ENCODE data around the gene HDAC9.
A peak's percentile ranks its signal among the peaks of the same experiment; 100 is the strongest.

HDAC9 gene

DNA sequence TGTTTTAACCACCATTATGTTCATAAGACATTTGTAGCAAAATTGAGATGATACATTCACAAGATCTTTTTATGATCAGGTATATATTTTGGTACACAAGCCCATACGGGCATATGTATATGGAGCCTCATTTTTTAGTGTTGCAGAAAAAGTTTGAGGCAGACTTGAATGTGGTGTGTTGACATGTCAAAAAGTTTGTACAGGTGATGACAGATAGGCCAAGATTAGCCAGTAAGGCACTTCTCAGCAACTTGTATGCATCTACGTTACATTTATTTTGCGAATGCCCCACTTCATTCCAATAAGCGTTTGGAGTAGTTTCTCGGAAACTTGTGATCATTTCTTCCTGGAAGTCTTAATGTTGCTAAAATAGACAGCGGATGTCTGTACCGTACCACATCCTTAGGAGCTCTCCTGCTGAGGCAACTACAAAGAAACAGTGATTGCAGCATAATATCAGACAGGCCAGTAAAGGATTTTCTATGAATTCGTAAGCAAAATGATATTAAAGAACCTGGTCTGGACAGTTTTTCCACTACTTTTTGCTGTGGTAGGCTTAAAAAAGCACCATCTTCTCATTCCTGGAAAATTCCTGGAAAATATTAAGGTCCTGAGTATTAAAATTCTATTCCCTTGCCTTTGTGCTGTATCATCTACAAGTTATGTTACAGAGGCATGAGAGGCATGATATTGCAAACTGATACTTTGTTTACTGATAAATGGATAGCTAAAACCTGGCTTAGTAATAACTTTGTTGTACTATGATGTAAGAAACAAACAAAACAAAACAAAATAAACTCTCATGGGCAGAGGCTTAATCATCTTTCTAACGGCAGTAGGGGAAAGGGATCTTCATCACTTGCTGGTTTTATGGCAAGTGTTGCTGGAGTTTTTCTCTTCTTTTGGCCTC is 153.6 kb downstream of the HDAC9 start:
- no peak for FAIRE-seq

DNA sequence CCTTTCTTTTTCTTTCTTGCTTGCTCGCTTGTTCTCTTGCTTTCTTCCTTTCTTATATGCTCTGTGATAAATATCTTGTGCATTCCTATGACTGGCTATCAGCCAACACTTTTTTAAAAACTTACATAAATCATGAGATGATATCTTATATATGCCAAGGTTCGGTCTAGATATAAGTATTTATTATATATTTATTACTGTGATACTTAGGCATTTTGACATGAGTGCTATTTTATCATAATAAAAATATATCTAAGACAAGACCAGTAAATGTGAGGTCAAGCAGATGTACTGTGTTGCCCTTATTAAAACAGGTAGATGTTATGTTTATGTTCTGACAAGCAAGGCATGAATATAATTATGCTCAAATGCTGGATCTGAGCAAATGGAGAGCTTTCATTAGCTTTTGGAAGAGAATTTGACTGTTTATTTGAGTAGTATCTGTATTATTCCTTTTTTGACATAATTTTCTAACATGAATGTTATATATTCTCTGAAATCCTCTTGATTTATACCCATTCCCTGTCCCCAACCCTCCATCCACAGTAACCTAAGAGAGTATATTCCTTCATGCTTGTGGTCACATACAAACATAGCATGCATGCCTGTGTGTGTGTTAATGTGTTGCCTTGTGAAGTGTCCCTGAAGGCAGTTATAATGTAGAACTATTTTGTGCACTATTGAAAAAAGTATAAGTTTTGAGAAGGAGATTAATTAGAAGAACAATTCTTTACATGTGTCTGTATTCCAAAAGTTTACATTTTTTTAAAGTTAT is 158.0 kb downstream of the HDAC9 start:
- no peak for FAIRE-seq

More for the DNA sequence above, 153.6 kb downstream of the HDAC9 start:
- DNase-seq (ENCODE audit: insufficient read length, low spot score): no peak

DNA sequence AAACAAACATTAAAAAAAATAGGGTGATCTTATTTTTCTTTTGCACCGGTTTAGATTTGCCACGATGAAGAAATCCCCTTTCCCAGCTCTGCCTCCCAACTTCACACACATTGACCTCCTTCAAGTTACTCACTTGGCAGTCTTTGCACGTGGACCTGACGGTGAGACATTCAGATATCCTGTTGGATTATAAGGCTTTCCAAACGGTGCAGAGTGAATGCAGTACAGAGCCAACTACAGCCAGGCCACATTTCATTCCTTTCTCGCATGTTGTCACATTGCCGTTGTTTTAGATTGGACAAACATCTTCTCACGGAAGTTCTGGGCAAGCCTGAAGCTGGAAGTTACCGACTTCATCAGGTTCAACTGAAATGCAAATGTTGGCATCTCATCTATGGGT is 159.2 kb downstream of the HDAC9 start:
- FAIRE-seq: peak; percentile 16
- no peak for DNase-seq (ENCODE audit: insufficient read length, low spot score)

More for the DNA sequence above, 158.0 kb downstream of the HDAC9 start:
- DNase-seq (ENCODE audit: insufficient read length, low spot score): no peak

DNA sequence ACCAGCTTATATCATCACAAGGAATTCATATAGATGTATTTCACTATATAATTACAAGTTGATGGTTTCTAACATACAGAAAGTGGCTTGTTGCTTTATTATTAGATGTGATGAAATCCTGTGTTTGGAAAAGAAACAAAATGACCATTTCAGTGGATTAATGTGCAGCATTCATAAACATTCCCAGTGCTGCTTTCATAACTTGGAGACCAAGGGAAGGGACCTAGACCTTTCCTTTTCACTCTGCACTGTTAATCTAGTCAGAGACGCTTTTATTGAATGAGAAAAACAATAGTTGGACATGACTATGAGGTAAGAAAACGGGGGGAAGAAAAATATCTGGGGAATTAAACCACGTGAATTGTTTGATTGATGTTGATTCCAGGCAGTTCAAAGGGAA is 160.0 kb downstream of the HDAC9 start:
- FAIRE-seq: no peak
- DNase-seq (ENCODE audit: insufficient read length, low spot score): peak; percentile 1

DNA sequence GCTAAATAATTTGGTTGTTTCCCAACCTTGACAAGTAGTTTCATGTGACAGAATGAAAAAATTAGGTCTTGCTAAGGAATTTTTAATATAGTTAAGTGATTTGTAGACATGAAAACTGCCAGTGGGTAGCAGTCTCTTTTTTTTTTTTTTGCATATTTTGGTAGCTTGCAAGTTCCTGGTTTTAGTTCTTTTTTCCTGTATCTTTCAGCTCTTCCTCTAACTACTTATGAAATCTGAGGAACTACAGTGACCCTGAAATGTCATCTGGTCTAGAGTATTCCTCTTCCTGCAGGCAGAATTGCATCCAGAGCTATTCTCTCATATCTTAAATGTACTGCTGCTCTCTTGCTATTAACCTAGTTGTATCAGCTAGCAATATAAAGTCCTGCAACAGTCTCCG is 160.4 kb downstream of the HDAC9 start:
- FAIRE-seq (no peak), DNase-seq (ENCODE audit: insufficient read length, low spot score) (no peak)

DNA sequence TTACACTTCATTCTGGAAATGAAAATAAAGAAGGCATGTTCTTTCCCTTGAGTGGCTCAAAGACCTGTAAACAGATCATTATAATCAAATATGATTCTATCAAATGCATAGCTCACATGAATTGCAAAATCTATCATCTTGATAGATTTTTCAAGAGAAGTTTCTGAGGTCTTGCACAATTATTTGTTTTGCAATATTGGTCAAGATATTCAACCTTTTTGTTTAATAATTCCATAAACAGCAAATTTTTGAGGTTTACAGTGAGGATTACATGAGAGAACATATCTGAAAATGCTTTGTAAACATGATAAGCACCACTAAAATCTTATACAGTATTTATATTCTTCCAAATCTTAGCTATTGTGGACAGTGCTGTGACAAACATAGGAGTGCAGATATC is 160.8 kb downstream of the HDAC9 start:
- FAIRE-seq: no peak

DNA sequence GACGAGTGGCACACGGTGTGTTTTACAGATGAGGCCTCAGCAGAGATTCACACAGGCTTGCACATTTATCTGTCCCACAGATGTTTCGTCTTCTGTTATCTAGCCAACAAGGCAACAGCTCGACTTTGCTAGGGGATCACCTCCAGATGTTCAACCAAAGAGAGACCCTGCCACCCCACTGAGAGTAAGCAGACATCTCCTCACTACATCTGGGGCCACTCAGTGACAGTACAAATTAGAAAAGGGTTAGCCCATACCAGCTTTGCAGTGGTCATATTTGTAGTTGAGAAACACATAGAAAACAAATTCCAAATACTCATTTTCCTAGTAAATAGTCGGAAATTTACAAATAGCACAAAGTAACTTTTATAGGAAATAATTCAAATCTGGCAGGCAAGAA is 164.2 kb downstream of the HDAC9 start:
- DNase-seq (ENCODE audit: insufficient read length, low spot score): no peak

More for the DNA sequence above, 160.8 kb downstream of the HDAC9 start:
- DNase-seq (ENCODE audit: insufficient read length, low spot score): no peak

DNA sequence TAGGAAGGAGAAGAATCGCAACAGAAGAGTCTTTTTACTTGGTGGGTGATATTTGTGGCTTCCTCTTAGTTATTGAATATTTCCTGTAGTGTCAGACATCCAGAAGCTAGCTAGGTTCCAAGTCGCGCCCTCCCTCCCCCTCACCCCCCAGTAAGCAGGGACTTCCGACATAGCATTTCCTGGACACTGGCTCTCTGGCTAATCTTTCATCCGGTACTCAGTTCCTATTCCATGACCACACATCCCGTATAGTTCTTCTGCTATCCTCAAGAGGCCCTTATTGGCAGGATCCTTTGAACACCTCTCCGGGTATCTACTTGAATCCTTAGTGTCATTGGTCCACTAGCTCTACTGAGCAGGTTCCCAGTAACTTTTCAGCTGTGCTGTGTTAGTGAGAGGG is 167.8 kb downstream of the HDAC9 start:
- FAIRE-seq (no peak), DNase-seq (ENCODE audit: insufficient read length, low spot score) (no peak)

More for the DNA sequence above, 164.2 kb downstream of the HDAC9 start:
- FAIRE-seq: no peak

DNA sequence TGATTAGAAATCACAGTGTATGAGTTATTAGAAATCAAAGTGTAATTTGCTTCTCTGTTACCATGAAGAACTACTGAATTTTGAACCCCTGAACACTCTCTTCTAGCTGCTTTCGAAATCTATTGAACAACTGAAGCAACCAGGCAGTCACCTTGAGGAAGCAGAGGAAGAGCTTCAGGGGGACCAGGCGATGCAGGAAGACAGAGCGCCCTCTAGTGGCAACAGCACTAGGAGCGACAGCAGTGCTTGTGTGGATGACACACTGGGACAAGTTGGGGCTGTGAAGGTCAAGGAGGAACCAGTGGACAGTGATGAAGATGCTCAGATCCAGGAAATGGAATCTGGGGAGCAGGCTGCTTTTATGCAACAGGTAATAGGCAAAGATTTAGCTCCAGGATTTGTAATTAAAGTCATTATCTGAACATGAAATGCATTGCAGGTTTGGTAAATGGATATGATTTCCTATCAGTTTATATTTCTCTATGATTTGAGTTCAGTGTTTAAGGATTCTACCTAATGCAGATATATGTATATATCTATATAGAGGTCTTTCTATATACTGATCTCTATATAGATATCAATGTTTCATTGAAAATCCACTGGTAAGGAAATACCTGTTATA is 170.7 kb downstream of the HDAC9 start:
- peak; percentile 43 for DNase-seq (ENCODE audit: insufficient read length, low spot score)
- FAIRE-seq: no peak

DNA sequence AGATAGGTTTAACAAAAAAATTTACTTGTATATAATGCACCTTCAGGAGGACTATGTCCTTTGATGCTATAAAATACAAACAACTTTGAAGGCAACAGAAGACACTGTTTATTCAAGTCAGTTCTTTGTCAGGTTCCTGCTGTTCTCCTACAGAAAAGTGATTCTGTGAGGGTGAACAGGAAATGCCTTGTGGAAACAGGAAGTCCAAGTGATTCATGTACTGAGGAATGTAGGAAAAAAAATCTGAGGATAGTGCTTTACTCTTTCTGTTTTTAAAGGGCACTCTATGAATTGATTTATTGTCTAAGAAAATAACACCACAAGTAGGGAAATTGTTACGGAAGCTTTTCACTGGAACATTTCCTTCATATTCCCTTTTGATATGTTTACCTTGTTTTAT is 171.9 kb downstream of the HDAC9 start:
- DNase-seq (ENCODE audit: insufficient read length, low spot score) (peak; percentile 45), FAIRE-seq (no peak)

DNA sequence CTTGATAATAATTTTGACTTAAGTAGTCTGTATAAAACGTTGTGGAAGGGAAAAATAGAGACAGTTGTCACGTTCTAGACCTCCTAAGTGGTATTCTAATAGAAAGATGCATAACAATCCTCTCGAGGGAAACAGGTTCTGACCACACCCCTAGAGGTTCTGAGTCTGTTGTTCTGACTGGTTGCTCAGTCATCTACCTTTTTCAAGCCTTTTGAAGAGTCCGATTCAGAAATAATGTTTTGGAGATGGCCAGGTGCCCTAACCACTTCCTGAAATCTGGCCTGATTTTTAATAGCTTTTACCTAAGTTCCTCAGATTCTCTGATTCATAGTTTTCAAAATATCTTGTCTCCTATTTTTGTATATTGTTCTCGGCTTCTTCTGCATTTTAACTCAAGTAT is 175.6 kb downstream of the HDAC9 start:
- DNase-seq (ENCODE audit: insufficient read length, low spot score) (no peak), FAIRE-seq (no peak)

DNA sequence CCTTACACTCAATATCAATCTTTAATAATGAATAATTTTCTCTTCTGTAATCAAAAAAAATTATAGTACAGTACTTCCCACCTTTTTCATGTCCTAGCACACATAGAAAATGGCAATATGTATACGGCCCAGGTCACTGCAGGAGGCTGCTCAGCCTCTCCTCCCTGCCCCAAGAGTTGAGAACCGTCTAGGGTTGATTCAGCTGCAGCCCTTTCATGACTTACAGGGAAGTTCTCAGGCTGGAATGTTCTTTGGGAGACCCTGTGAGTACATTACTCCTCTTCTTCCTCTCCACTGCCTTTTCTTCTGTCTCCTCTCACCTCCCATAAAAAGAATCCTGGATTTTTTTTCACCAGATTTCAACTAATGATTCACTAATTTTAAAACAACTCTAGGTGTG is 180.0 kb downstream of the HDAC9 start:
- no peak for DNase-seq (ENCODE audit: insufficient read length, low spot score)
- no peak for FAIRE-seq

DNA sequence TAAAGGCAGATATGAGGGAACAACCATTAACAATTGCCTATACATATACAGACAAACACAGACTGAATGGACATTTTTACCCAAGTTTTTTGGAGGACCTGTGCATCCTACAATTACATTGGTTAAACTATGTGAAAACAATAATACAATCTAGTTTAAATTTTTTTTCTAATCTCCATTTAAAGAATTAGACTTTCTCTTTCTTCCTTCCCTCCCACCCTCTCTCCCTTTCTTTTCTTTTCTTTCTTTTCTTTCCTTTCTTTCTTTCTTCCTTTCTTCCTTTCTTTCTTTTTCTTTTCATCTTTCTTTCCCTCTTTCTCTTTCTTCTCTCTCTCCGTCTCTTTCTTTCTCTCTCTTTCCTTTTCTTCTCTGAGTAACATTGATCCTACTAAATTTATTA is 183.7 kb downstream of the HDAC9 start:
- FAIRE-seq (no peak), DNase-seq (ENCODE audit: insufficient read length, low spot score) (no peak)

DNA sequence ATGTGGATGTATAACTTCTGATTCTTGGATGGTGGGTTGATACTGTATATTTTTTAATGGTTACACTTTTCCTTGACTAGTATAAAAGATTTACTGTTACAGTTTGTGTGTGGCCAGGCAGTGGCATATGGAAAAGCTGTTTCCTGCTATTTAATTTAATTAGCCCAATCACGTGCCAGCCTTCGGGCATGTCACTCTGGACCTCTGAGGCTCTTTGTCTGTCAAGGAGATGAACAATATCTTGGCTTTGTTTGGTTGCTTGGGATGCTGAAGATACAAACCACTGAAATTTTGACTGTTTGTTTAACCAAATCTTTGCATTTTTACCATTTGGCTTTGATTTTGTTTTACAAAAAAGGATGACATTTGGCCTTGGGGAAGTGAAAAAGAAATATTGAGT is 185.0 kb downstream of the HDAC9 start:
- peak; percentile 13 for FAIRE-seq
- DNase-seq (ENCODE audit: insufficient read length, low spot score): no peak

DNA sequence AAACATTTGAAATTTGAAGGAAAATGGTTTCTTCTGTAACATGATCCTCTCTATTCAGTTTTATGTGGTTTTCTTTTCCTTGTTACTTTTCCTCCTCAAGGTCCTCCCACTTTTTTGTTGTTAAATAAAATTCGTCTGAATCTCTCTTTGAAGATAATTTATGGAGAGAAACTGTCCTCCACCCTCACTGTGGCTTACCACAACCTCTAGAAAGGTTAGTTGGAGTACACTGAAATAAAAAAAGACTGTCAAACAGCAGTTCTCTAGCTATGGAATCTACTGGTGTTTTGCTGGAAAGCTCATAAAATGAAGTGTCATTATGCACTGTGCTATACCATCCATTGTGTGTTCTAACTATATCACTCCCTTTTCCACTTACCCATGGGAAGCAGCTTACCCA is 189.4 kb downstream of the HDAC9 start:
- DNase-seq (ENCODE audit: insufficient read length, low spot score): no peak
- no peak for FAIRE-seq

DNA sequence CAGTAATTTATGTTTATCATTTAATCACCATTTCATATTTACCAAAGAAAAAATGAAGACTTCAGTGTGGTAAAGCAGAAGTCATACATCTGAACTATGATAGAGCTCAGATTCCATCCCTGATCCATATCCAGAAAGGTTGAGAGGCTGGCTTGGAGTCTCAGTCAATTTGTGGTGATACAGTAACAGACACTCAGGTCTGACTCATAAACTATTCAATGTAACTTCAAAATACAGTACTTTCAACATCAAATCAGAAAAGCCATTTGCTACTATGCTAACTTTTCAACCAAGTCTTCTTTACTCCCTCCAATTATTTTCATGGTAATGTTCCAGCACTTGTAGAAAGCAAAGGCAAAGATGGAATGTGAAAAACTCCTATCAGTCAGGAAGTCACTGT is 190.4 kb downstream of the HDAC9 start:
- no peak for DNase-seq (ENCODE audit: insufficient read length, low spot score)
- no peak for FAIRE-seq

DNA sequence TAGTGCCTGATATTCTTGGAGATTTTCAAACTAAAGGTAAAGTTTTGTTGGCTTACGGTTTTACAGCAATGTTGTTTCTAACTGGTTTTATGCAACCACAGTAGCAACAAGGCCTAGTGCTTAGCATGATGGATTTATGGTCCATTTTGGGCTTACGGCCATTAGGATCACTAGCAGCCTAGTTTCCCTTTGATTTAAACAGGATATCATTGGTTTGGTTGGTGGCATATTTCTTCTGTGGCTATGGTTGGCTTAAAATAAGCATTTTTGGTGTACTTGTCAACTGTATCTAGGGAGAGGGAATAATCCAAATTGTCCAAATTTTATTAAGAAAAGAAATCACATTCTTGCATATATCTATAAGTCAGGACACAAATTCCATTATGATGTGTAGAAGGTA is 194.0 kb downstream of the HDAC9 start:
- FAIRE-seq (no peak), DNase-seq (ENCODE audit: insufficient read length, low spot score) (no peak)

DNA sequence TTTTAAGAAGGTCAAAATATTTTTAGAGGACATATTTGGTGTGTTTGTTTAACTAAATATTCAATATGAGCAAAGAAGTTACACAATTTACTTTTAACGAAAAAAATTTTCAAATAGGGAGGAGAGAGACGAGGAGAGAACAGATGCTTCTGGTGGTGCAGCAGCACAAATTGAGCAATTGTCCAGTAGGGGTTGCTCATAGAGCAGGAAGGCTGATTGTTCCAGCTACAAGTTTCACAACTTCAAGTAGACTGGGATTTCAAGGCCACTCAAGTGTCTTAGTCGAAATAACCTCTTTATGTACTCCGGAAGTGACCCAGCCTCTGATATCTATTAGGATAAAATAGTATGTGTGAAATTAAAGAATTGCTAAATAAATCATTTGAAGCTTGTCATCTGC is 197.9 kb downstream of the HDAC9 start:
- FAIRE-seq (no peak), DNase-seq (ENCODE audit: insufficient read length, low spot score) (peak; percentile 32)

DNA sequence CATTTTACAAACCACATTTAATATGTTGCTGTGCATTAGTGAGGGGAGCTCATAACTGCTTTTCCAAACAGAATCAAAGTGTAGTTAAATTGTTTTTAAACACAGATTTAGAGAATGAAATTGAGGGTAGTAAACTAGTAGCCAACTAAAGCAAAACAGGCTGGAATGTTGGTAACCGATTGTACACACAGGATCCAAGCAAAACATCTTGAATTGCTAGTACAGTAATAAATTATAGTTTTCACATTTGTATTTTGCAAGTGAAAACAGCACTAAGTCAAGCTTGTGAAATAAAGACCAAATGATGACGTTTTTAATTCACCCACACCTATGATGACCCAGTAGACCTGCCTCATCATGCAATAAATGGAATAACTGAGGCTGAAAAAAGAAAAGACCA is 198.3 kb downstream of the HDAC9 start:
- FAIRE-seq: no peak
- no peak for DNase-seq (ENCODE audit: insufficient read length, low spot score)

DNA sequence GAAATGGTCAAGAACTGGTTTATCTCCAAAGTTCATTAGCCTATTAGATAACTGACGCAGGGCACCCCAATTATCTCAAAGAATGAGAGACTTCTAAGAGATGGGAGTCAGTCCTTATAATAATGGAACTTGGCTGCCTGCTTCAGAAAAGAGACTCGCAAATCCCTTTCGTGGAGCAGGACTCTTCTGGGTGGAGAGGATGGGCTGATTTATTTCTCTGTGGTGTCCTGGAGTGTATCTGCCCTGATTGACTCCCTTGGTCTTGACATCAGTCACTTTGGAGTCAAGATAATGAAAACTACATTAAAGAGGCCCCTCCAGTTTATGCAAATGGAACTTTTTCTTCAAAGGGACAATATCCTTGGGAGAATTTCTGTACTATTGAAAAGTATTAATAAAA is 198.9 kb downstream of the HDAC9 start:
- FAIRE-seq (no peak), DNase-seq (ENCODE audit: insufficient read length, low spot score) (no peak)

DNA sequence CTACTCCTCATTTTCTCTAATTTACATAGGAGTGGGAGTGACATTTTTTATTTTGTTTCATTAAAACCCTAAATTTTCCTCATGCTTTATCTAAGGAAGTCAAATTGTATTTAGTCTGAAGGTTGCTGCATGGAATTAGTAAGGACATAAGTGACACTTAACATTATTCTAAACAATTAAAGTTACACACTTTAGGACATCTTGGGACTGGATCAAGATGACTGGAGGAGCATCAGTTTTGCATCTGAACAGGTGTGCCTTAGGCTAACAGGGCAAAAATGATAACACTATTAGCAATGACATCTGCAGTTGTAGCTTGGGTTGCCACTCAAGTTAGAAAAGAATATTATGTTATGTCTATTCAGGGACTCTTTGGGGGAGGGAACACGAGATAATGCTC is 199.4 kb downstream of the HDAC9 start:
- no peak for DNase-seq (ENCODE audit: insufficient read length, low spot score)
- FAIRE-seq: no peak

All from HTR-8/SVneo (cell line).